ENCODE data around the gene NPHP1.
A peak's percentile ranks its signal among the peaks of the same experiment; 100 is the strongest.
"Not testable (repeated sequence)": the region's sequence is repeated elsewhere in the genome, so short reads cannot be mapped to it uniquely, and the experiment has no call there.

Gene NPHP1

GRCh38 chr2:110213522-110213921, 8.7 kb upstream of the NPHP1 start:
- Mint-ChIP-seq H3K4me3 (peak overlapping the region; percentile 26), H3K27me3 (peaks cover 20% of the 10 kb centered on the region), H3K27ac (peak overlapping the region; percentile 17), H3K4me1 (peaks cover 22% of the 10 kb centered on the region)
- not testable (repeated sequence) for H3K36me3 Mint-ChIP-seq, H3K9me3 Mint-ChIP-seq

- Mint-ChIP-seq H3K27me3 (peaks cover 16% of the 10 kb centered on the region), H3K4me3 (peak within 1 kb of the TSS; percentile 98), H3K4me1 (peaks cover 25% of the 10 kb centered on the region), H3K9me3 (no peaks in the 10 kb centered on the region), H3K27ac (peak within 1 kb of the TSS; percentile 98), H3K36me3 (peaks cover 7% of the 10 kb centered on the region)
These were observed 7.4 kb upstream of the NPHP1 start, which contains the start of gene MTLN for GRCh38 chr2:110211938-110212858. TSS of gene MTLN (minus strand) at chr2:110212547. CDS start at chr2:110212525, 22 bp downstream.

GRCh38 chr2:110205660-110206455, 1.0 kb upstream of the NPHP1 start:
- H3K36me3 Mint-ChIP-seq: peaks cover 5% of the 10 kb centered on the region
- H3K27ac Mint-ChIP-seq: peak overlapping the region; percentile 66
- H3K4me3 Mint-ChIP-seq: peak overlapping the region; percentile 91
- H3K27me3 Mint-ChIP-seq: peaks cover 2% of the 10 kb centered on the region
- H3K4me1 Mint-ChIP-seq: peaks cover 38% of the 10 kb centered on the region
- H3K9me3 Mint-ChIP-seq: no peaks in the 10 kb centered on the region

GRCh38 chr2:110198016-110198415, 6.8 kb downstream of the NPHP1 start:
- Mint-ChIP-seq H3K27ac (no peak overlapping the region), H3K9me3 (no peaks in the 10 kb centered on the region), H3K36me3 (no peaks in the 10 kb centered on the region), H3K4me1 (no peaks in the 10 kb centered on the region), H3K4me3 (no peak overlapping the region), H3K27me3 (peaks cover 2% of the 10 kb centered on the region)

- Mint-ChIP-seq H3K36me3 (no peaks in the 10 kb centered on the region), H3K27me3 (no peaks in the 10 kb centered on the region), H3K4me1 (no peaks in the 10 kb centered on the region), H3K27ac (no peak overlapping the region), H3K4me3 (no peak overlapping the region), H3K9me3 (no peaks in the 10 kb centered on the region)
These were observed 7.4 kb downstream of the NPHP1 start for GRCh38 chr2:110197452-110197851.

GRCh38 chr2:110190169-110190568, 14.6 kb downstream of the NPHP1 start:
- H3K4me3 Mint-ChIP-seq, H3K4me1 Mint-ChIP-seq, H3K9me3 Mint-ChIP-seq, H3K36me3 Mint-ChIP-seq, H3K27ac Mint-ChIP-seq, H3K27me3 Mint-ChIP-seq: not testable (repeated sequence)

- H3K27ac Mint-ChIP-seq: no peak overlapping the region
- H3K4me3 Mint-ChIP-seq: no peak overlapping the region
- H3K4me1 Mint-ChIP-seq: no peaks in the 10 kb centered on the region
- peaks cover 7% of the 10 kb centered on the region for H3K27me3 Mint-ChIP-seq
- H3K36me3 Mint-ChIP-seq: peaks cover 11% of the 10 kb centered on the region
- H3K9me3 Mint-ChIP-seq: peaks cover 23% of the 10 kb centered on the region
These were observed 22.4 kb downstream of the NPHP1 start for GRCh38 chr2:110182449-110182848.

- Mint-ChIP-seq H3K36me3 (peaks cover 11% of the 10 kb centered on the region), H3K9me3 (peaks cover 17% of the 10 kb centered on the region), H3K27me3 (peaks cover 8% of the 10 kb centered on the region), H3K4me1 (no peaks in the 10 kb centered on the region), H3K4me3 (no peak overlapping the region), H3K27ac (no peak overlapping the region)
These were observed 24.8 kb downstream of the NPHP1 start for GRCh38 chr2:110180036-110180435.

- no peaks in the 10 kb centered on the region for H3K9me3 Mint-ChIP-seq
- H3K36me3 Mint-ChIP-seq: no peaks in the 10 kb centered on the region
- H3K4me3 Mint-ChIP-seq: no peak overlapping the region
- peaks cover 6% of the 10 kb centered on the region for H3K4me1 Mint-ChIP-seq
- no peak overlapping the region for H3K27ac Mint-ChIP-seq
- peaks cover 1% of the 10 kb centered on the region for H3K27me3 Mint-ChIP-seq
These were observed 31.3 kb downstream of the NPHP1 start for GRCh38 chr2:110173523-110173922.

- Mint-ChIP-seq H3K9me3 (no peaks in the 10 kb centered on the region), H3K4me1 (peaks cover 6% of the 10 kb centered on the region), H3K36me3 (no peaks in the 10 kb centered on the region), H3K4me3 (no peak overlapping the region), H3K27ac (no peak overlapping the region), H3K27me3 (peaks cover 1% of the 10 kb centered on the region)
These were observed 32.3 kb downstream of the NPHP1 start for GRCh38 chr2:110172506-110172905.

- Mint-ChIP-seq H3K27me3 (peaks cover 2% of the 10 kb centered on the region), H3K9me3 (no peaks in the 10 kb centered on the region), H3K4me1 (peaks cover 6% of the 10 kb centered on the region), H3K27ac (no peak overlapping the region), H3K4me3 (peak overlapping the region; percentile 31), H3K36me3 (no peaks in the 10 kb centered on the region)
These were observed 34.7 kb downstream of the NPHP1 start for GRCh38 chr2:110170102-110170501.

GRCh38 chr2:110167326-110168000, 37.4 kb downstream of the NPHP1 start:
- no peak overlapping the region for H3K4me3 Mint-ChIP-seq
- peaks cover 6% of the 10 kb centered on the region for H3K4me1 Mint-ChIP-seq
- peaks cover 4% of the 10 kb centered on the region for H3K27me3 Mint-ChIP-seq
- H3K36me3 Mint-ChIP-seq: peaks cover under 1% of the 10 kb centered on the region
- no peaks in the 10 kb centered on the region for H3K9me3 Mint-ChIP-seq
- no peak overlapping the region for H3K27ac Mint-ChIP-seq

- no peaks in the 10 kb centered on the region for H3K9me3 Mint-ChIP-seq
- peaks cover 4% of the 10 kb centered on the region for H3K27me3 Mint-ChIP-seq
- peaks cover 2% of the 10 kb centered on the region for H3K36me3 Mint-ChIP-seq
- no peak overlapping the region for H3K4me3 Mint-ChIP-seq
- H3K27ac Mint-ChIP-seq: no peak overlapping the region
- peaks cover 6% of the 10 kb centered on the region for H3K4me1 Mint-ChIP-seq
These were observed 38.5 kb downstream of the NPHP1 start for GRCh38 chr2:110166266-110166665.

GRCh38 chr2:110157153-110157793, 47.5 kb downstream of the NPHP1 start:
- no peak overlapping the region for H3K4me3 Mint-ChIP-seq
- H3K9me3 Mint-ChIP-seq: peaks cover 15% of the 10 kb centered on the region
- H3K27me3 Mint-ChIP-seq: peaks cover 1% of the 10 kb centered on the region
- H3K36me3 Mint-ChIP-seq: peaks cover 5% of the 10 kb centered on the region
- peaks cover 27% of the 10 kb centered on the region for H3K4me1 Mint-ChIP-seq
- H3K27ac Mint-ChIP-seq: no peak overlapping the region

GRCh38 chr2:110154828-110155227, 50.0 kb downstream of the NPHP1 start:
- not testable (repeated sequence) for H3K27me3 Mint-ChIP-seq, H3K27ac Mint-ChIP-seq, H3K4me3 Mint-ChIP-seq, H3K36me3 Mint-ChIP-seq
- peaks cover 32% of the 10 kb centered on the region for H3K4me1 Mint-ChIP-seq
- H3K9me3 Mint-ChIP-seq: peaks cover 15% of the 10 kb centered on the region

All from activated naive CD4-positive, alpha-beta T cell treated with anti-CD3 and anti-CD28 coated beads, Interleukin-2, amount 50 U/mL, for 24 hours (primary cell).